HepG2 (cell line): ENCODE results near the gene SERTAD3. TPM values are rescaled to one million over a fixed set of nuclear protein-coding genes. Genes with fewer than 3 reads are reported as not detected.
A peak's percentile ranks its signal among the peaks of the same experiment; 100 is the strongest.

Experiments
- AKNA ChIP-seq: sonication (generic); formaldehyde crosslinking; IDR thresholded peaks from 2 replicates; pipeline ENCODE4 v1.4.0; 2020; ENCODE audit warnings: missing genetic modification reagents, borderline replicate concordance
- CBX5 ChIP-seq: sonication (generic); formaldehyde crosslinking; IDR thresholded peaks from 2 replicates; pipeline ENCODE4 v1.4.0; 2020; ENCODE audit warnings: missing genetic modification reagents, borderline replicate concordance
- DPF2 ChIP-seq: sonication (generic); formaldehyde crosslinking; IDR thresholded peaks from 2 replicates; pipeline ENCODE4 v1.4.0; 2020; ENCODE audit warnings: mild to moderate bottlenecking, low read depth, missing genetic modification reagents, borderline replicate concordance
- EZH2 ChIP-seq: conservative IDR thresholded peaks from 2 replicates; pipeline ENCODE4 v1.6.1; 2012; ENCODE audit warnings: mild to moderate bottlenecking, low read depth, low read length, moderate library complexity
- HCFC1 ChIP-seq: fragments of 150-350 bp; IDR thresholded peaks from 2 replicates; pipeline ENCODE4 v1.6.1; 2014; ENCODE audit warnings: low read depth, low read length
- NFYC ChIP-seq: IDR thresholded peaks from 2 replicates; pipeline ENCODE4 v1.6.1; 2016; ENCODE audit warnings: missing genetic modification reagents, missing compliant biosample characterization
- NR2F1 ChIP-seq, 2 experiments: fragments of 450-650 bp in 1 of 2; formaldehyde crosslinking in 1 of 2; IDR thresholded peaks; 2 replicates each; pipeline versions ENCODE4 v1.5.0 to v1.6.1; 2016 to 2020; ENCODE audit warnings: mild to moderate bottlenecking in 1 of 2, missing compliant biosample characterization in 1 of 2, missing genetic modification reagents in 1 of 2, moderate library complexity in 1 of 2
- RBM39 ChIP-seq: fragments of 200-400 bp; formaldehyde crosslinking; IDR thresholded peaks from one replicate; pipeline ENCODE4 v1.6.1; 2018; ENCODE audit warnings: antibody characterized with exemption, mild to moderate bottlenecking, low read depth, low read length; ENCODE audit not compliant: poor library complexity, severe bottlenecking
- TBX3 ChIP-seq: fragments of 450-650 bp; IDR thresholded peaks from 2 replicates; pipeline ENCODE4 v1.6.1; 2017; ENCODE audit warnings: antibody characterized with exemption, mild to moderate bottlenecking, inconsistent platforms, borderline replicate concordance
- ZMYM3 ChIP-seq: sonication (generic); formaldehyde crosslinking; IDR thresholded peaks from 2 replicates; pipeline ENCODE4 v1.5.1; 2020; ENCODE audit warnings: mild to moderate bottlenecking, missing genetic modification reagents
- ZNF343 ChIP-seq: sonication (generic); formaldehyde crosslinking; IDR thresholded peaks from 2 replicates; pipeline ENCODE4 v1.4.0; 2020; ENCODE audit warnings: mild to moderate bottlenecking, missing genetic modification reagents
- ZNF503 ChIP-seq: sonication (generic); formaldehyde crosslinking; IDR thresholded peaks from 2 replicates; pipeline ENCODE4 v1.4.0; 2020; ENCODE audit warnings: missing genetic modification reagents
- ZNF589 ChIP-seq: sonication (generic); formaldehyde crosslinking; conservative IDR thresholded peaks from 2 replicates; pipeline ENCODE4 v1.8.0; 2022; ENCODE audit warnings: mild to moderate bottlenecking, moderate library complexity, missing genetic modification reagents
- polyA plus RNA-seq, 8 experiments: library from polyadenylated mRNA; depleted of rRNA in 3 of 8; stranded (reverse) in 7 of 8; unstranded in 1 of 8; fragments of >200 nt; fragmentation: Illumina TruSeq in 4 of 8; extraction: Trizol in 4 of 8; gene quantifications; 2 replicates each; pipeline versions ENCODE4 v1.2.1 to v1.2.3, GENCODE V29; 2011 to 2016; ENCODE audit warnings: low read depth in 4 of 8, missing spikeins in 1 of 8, mixed read lengths in 1 of 8; ENCODE audit not compliant: insufficient read depth in 1 of 8
- total RNA-seq, 5 experiments: library from RNA; depleted of rRNA; stranded (reverse); fragments of >200 nt; fragmentation: Illumina TruSeq; extraction: Trizol; gene quantifications; 2 replicates each; pipeline ENCODE4 v1.2.3, GENCODE V29; 2016; ENCODE audit warnings: low read depth in 1 of 5
- TF ChIP-seq, protein P1 (sequence below): sonication (generic); formaldehyde crosslinking; IDR thresholded peaks from 2 replicates; pipeline ENCODE4 v1.9.0; 2021; ENCODE audit warnings: missing genetic modification reagents, borderline replicate concordance
- TF ChIP-seq, protein P2 (sequence below): sonication (generic); formaldehyde crosslinking; IDR thresholded peaks from 2 replicates; pipeline ENCODE4 v1.4.0; 2020; ENCODE audit warnings: mild to moderate bottlenecking, missing genetic modification reagents

Gene SERTAD3
- total and polyA plus RNA-seq, 2 of the 13 experiments (the other 11 are each of a cell fraction or from before 2014, with no cell fraction given), result 9.6 to 16.9 TPM

- TF ChIP-seq AKNA, result no peak
- TF ChIP-seq RBM39, result no peak
- no peak for TF ChIP-seq DPF2 (CRISPR knock-in tag)
- TF ChIP-seq ZNF343 (CRISPR knock-in tag), result no peak
- no peak for TF ChIP-seq ZNF589 (CRISPR knock-in tag)
- TF ChIP-seq NR2F1 (CRISPR knock-in tag; IDR thresholded peaks at IDR 0.05), result peak in 1 of 2 experiments; percentile 24; a peak in 1 of 4 replicates
- peak; percentile 20; the same call in 1 of the 2 replicates for TF ChIP-seq CBX5 (CRISPR knock-in tag)
- TF ChIP-seq, protein P1, sequence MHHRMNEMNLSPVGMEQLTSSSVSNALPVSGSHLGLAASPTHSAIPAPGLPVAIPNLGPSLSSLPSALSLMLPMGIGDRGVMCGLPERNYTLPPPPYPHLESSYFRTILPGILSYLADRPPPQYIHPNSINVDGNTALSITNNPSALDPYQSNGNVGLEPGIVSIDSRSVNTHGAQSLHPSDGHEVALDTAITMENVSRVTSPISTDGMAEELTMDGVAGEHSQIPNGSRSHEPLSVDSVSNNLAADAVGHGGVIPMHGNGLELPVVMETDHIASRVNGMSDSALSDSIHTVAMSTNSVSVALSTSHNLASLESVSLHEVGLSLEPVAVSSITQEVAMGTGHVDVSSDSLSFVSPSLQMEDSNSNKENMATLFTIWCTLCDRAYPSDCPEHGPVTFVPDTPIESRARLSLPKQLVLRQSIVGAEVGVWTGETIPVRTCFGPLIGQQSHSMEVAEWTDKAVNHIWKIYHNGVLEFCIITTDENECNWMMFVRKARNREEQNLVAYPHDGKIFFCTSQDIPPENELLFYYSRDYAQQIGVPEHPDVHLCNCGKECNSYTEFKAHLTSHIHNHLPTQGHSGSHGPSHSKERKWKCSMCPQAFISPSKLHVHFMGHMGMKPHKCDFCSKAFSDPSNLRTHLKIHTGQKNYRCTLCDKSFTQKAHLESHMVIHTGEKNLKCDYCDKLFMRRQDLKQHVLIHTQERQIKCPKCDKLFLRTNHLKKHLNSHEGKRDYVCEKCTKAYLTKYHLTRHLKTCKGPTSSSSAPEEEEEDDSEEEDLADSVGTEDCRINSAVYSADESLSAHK, result no peak
- no peak for TF ChIP-seq TBX3
- no peak for TF ChIP-seq ZNF503 (CRISPR knock-in tag)
- TF ChIP-seq HCFC1, result peak; percentile 86
- TF ChIP-seq NFYC, result peak; percentile 61
- TF ChIP-seq, protein P2, sequence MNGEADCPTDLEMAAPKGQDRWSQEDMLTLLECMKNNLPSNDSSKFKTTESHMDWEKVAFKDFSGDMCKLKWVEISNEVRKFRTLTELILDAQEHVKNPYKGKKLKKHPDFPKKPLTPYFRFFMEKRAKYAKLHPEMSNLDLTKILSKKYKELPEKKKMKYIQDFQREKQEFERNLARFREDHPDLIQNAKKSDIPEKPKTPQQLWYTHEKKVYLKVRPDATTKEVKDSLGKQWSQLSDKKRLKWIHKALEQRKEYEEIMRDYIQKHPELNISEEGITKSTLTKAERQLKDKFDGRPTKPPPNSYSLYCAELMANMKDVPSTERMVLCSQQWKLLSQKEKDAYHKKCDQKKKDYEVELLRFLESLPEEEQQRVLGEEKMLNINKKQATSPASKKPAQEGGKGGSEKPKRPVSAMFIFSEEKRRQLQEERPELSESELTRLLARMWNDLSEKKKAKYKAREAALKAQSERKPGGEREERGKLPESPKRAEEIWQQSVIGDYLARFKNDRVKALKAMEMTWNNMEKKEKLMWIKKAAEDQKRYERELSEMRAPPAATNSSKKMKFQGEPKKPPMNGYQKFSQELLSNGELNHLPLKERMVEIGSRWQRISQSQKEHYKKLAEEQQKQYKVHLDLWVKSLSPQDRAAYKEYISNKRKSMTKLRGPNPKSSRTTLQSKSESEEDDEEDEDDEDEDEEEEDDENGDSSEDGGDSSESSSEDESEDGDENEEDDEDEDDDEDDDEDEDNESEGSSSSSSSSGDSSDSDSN (CRISPR knock-in tag), result no peak
- TF ChIP-seq EZH2, result no peak
- TF ChIP-seq ZMYM3 (CRISPR knock-in tag), result no peak
Measured at GRCh38 chr19:40443131-40443999, 770 bp downstream of the SERTAD3 start (continued).
